NB4 (cell line): ENCODE data around the gene MYRFL.

Source experiments
- POLR2A ChIP-seq: IDR thresholded peaks from 2 replicates; pipeline ENCODE4 v1.6.1; 2011; ENCODE audit warnings: mild to moderate bottlenecking; ENCODE audit not compliant: insufficient read length; ENCODE audit errors: extremely low read depth
- TF ChIP-seq, protein P1 (sequence below): IDR thresholded peaks from one replicate; pipeline ENCODE4 v1.5.1; 2012; ENCODE audit warnings: low read depth, low read length

- TF ChIP-seq, protein P1, sequence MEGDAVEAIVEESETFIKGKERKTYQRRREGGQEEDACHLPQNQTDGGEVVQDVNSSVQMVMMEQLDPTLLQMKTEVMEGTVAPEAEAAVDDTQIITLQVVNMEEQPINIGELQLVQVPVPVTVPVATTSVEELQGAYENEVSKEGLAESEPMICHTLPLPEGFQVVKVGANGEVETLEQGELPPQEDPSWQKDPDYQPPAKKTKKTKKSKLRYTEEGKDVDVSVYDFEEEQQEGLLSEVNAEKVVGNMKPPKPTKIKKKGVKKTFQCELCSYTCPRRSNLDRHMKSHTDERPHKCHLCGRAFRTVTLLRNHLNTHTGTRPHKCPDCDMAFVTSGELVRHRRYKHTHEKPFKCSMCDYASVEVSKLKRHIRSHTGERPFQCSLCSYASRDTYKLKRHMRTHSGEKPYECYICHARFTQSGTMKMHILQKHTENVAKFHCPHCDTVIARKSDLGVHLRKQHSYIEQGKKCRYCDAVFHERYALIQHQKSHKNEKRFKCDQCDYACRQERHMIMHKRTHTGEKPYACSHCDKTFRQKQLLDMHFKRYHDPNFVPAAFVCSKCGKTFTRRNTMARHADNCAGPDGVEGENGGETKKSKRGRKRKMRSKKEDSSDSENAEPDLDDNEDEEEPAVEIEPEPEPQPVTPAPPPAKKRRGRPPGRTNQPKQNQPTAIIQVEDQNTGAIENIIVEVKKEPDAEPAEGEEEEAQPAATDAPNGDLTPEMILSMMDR, result no peak
- TF ChIP-seq POLR2A, result no peak
Observed at GRCh38 chr12:69922999-69923398, 98.0 kb downstream of the MYRFL start.
